HCT116 (cell line): ENCODE measurements around the gene PROX1.

Experiments
- EZH2phosphoT487 ChIP-seq: fragments of 200-600 bp; IDR thresholded peaks from 2 replicates; pipeline ENCODE4 v1.6.1; 2018; ENCODE audit warnings: antibody characterized with exemption, borderline replicate concordance
- RAD21 ChIP-seq: IDR thresholded peaks from 2 replicates; pipeline ENCODE4 v1.6.1; 2012; ENCODE audit warnings: low read depth, mild to moderate bottlenecking
- TF ChIP-seq, protein P1 (sequence below), 3 experiments: fragments of 200-600 bp in 1 of 3; sonication (generic) in 1 of 3; IDR thresholded peaks in 2 of 3; conservative IDR thresholded peaks in 1 of 3; 2 replicates each; pipeline ENCODE4 v1.5.1; 2012 to 2017; ENCODE audit warnings: low read depth in 2 of 3, low read length in 2 of 3, antibody characterized with exemption in 1 of 3, borderline replicate concordance in 1 of 3, control low read depth in 1 of 3, mild to moderate bottlenecking in 1 of 3, mixed read lengths in 1 of 3, mixed run types in 1 of 3, moderate library complexity in 1 of 3; ENCODE audit not compliant: insufficient read depth in 1 of 3
- TF ChIP-seq, protein P2 (sequence below): IDR thresholded peaks from 2 replicates; pipeline ENCODE4 v1.6.1; 2012; ENCODE audit warnings: low read depth

DNA sequence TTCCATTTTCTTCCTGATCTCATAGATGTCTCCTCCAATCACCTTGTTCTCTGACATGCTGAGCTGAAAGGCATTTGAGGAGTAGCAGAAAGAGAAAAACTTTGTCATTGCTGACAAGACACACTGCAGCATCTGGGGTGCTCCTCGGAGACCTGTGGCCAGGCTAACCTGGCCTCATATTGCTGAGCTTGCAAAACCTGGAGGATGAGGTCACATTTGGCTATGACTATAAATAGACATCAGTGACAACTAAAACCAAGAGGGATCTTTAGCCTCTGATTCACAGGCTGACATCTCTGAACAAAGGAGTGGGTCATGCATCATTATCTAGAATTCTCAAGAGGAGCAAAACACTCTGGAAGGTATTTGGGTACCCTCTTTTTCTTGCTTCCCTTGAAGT is 83.7 kb downstream of the PROX1 start:
- TF ChIP-seq, protein P1, sequence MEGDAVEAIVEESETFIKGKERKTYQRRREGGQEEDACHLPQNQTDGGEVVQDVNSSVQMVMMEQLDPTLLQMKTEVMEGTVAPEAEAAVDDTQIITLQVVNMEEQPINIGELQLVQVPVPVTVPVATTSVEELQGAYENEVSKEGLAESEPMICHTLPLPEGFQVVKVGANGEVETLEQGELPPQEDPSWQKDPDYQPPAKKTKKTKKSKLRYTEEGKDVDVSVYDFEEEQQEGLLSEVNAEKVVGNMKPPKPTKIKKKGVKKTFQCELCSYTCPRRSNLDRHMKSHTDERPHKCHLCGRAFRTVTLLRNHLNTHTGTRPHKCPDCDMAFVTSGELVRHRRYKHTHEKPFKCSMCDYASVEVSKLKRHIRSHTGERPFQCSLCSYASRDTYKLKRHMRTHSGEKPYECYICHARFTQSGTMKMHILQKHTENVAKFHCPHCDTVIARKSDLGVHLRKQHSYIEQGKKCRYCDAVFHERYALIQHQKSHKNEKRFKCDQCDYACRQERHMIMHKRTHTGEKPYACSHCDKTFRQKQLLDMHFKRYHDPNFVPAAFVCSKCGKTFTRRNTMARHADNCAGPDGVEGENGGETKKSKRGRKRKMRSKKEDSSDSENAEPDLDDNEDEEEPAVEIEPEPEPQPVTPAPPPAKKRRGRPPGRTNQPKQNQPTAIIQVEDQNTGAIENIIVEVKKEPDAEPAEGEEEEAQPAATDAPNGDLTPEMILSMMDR (IDR thresholded peaks at IDR 0.05 in 2 of 3, conservative IDR thresholded peaks at IDR 0.05 in 1 of 3; ENCODE audit: borderline replicate concordance in 1 of 3, insufficient read depth in 1 of 3, low read depth in 2 of 3, low read length in 2 of 3): no peak
- TF ChIP-seq, protein P2, sequence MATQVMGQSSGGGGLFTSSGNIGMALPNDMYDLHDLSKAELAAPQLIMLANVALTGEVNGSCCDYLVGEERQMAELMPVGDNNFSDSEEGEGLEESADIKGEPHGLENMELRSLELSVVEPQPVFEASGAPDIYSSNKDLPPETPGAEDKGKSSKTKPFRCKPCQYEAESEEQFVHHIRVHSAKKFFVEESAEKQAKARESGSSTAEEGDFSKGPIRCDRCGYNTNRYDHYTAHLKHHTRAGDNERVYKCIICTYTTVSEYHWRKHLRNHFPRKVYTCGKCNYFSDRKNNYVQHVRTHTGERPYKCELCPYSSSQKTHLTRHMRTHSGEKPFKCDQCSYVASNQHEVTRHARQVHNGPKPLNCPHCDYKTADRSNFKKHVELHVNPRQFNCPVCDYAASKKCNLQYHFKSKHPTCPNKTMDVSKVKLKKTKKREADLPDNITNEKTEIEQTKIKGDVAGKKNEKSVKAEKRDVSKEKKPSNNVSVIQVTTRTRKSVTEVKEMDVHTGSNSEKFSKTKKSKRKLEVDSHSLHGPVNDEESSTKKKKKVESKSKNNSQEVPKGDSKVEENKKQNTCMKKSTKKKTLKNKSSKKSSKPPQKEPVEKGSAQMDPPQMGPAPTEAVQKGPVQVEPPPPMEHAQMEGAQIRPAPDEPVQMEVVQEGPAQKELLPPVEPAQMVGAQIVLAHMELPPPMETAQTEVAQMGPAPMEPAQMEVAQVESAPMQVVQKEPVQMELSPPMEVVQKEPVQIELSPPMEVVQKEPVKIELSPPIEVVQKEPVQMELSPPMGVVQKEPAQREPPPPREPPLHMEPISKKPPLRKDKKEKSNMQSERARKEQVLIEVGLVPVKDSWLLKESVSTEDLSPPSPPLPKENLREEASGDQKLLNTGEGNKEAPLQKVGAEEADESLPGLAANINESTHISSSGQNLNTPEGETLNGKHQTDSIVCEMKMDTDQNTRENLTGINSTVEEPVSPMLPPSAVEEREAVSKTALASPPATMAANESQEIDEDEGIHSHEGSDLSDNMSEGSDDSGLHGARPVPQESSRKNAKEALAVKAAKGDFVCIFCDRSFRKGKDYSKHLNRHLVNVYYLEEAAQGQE: no peak
- TF ChIP-seq RAD21 (no peak), EZH2phosphoT487 (no peak)
